Measurements from ENCODE around the gene AMPD2.

- TF ChIP-seq EP300 (IDR thresholded peaks at IDR 0.05) (no peak), POLR2A (IDR thresholded peaks at IDR 0.05) (no peak)
- TF ChIP-seq, protein P1, sequence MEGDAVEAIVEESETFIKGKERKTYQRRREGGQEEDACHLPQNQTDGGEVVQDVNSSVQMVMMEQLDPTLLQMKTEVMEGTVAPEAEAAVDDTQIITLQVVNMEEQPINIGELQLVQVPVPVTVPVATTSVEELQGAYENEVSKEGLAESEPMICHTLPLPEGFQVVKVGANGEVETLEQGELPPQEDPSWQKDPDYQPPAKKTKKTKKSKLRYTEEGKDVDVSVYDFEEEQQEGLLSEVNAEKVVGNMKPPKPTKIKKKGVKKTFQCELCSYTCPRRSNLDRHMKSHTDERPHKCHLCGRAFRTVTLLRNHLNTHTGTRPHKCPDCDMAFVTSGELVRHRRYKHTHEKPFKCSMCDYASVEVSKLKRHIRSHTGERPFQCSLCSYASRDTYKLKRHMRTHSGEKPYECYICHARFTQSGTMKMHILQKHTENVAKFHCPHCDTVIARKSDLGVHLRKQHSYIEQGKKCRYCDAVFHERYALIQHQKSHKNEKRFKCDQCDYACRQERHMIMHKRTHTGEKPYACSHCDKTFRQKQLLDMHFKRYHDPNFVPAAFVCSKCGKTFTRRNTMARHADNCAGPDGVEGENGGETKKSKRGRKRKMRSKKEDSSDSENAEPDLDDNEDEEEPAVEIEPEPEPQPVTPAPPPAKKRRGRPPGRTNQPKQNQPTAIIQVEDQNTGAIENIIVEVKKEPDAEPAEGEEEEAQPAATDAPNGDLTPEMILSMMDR (IDR thresholded peaks at IDR 0.05): no peak
Observed at GRCh38 chr1:109598655-109599054, 21.0 kb upstream of the AMPD2 start.

Data from upper lobe of left lung (tissue), 4 donors.